Neural cell (in vitro differentiated cells): ENCODE results near the gene BAG5. TPM values are rescaled to one million over a fixed set of nuclear protein-coding genes. Genes with fewer than 3 reads are reported as not detected.

Source experiments
- H2AFZ ChIP-seq: fragments of 200-600, 300-800 bp; sonication (generic), shearing (Covaris generic); 2 replicates; pipeline ENCODE4 v1.6.0; 2014; ENCODE audit warnings: low read depth, mild to moderate bottlenecking, antibody characterized with exemption, low read length, moderate library complexity
- H3F3A ChIP-seq: fragments of 200-600 bp; shearing (Covaris generic); 2 replicates; pipeline ENCODE4 v1.6.1; 2016; ENCODE audit warnings: mild to moderate bottlenecking, moderate library complexity, mixed read lengths, antibody characterized with exemption, low read length; ENCODE audit not compliant: insufficient read depth, poor library complexity, severe bottlenecking
- H3K27ac ChIP-seq: fragments of 200-600, 300-800 bp; sonication (generic), shearing (Covaris generic); 2 replicates; pipeline ENCODE4 v1.5.1; 2014; ENCODE audit warnings: mild to moderate bottlenecking, low read length, moderate library complexity
- H3K27me3 ChIP-seq: fragments of 300-800, 200-600 bp; sonication (generic), shearing (Covaris generic); 2 replicates; pipeline ENCODE4 v1.6.0; 2014; ENCODE audit warnings: mild to moderate bottlenecking, low read depth, low read length, moderate library complexity; ENCODE audit not compliant: insufficient read depth
- H3K36me3 ChIP-seq: fragments of 300-800, 200-600 bp; sonication (generic), shearing (Covaris generic); 2 replicates; pipeline ENCODE4 v1.5.1; 2014; ENCODE audit warnings: mild to moderate bottlenecking, antibody characterized with exemption, low read length, moderate library complexity; ENCODE audit not compliant: insufficient read depth
- H3K4me2 ChIP-seq: fragments of 300-800, 200-600 bp; sonication (generic), shearing (Covaris generic); 2 replicates; pipeline ENCODE4 v1.6.0; 2014; ENCODE audit warnings: mild to moderate bottlenecking, low read length
- H3K4me3 ChIP-seq: fragments of 300-800, 200-600 bp; sonication (generic), shearing (Covaris generic); 2 replicates; pipeline ENCODE4 v1.5.1; 2014; ENCODE audit warnings: mild to moderate bottlenecking, low read length, moderate library complexity
- H3K79me2 ChIP-seq: fragments of 200-600 bp; shearing (Covaris generic); replicated peaks from 2 replicates; pipeline ENCODE4 v1.6.0; 2014; ENCODE audit warnings: mild to moderate bottlenecking, low read length, moderate library complexity; ENCODE audit not compliant: insufficient read depth
- H3K9ac ChIP-seq: fragments of 300-800, 200-600 bp; sonication (generic), shearing (Covaris generic); 2 replicates; pipeline ENCODE4 v1.6.1; 2016; ENCODE audit warnings: mild to moderate bottlenecking, low read length, mixed read lengths
- H3K9me2 ChIP-seq: fragments of 200-600 bp; shearing (Covaris generic); 2 replicates; pipeline ENCODE4 v1.6.1; 2016; ENCODE audit warnings: mild to moderate bottlenecking, low read length, mixed read lengths; ENCODE audit not compliant: insufficient read depth
- H3K9me3 ChIP-seq: fragments of 200-600, 300-800 bp; sonication (generic), shearing (Covaris generic); 2 replicates; pipeline ENCODE4 v1.6.1; 2016; ENCODE audit warnings: mild to moderate bottlenecking, mixed run types, low read length, moderate library complexity, mixed read lengths
- H4K20me1 ChIP-seq: fragments of 200-600 bp; shearing (Covaris generic); 2 replicates; pipeline ENCODE4 v1.6.1; 2016; ENCODE audit warnings: mild to moderate bottlenecking, mixed run types; ENCODE audit not compliant: insufficient read depth
- EP300 ChIP-seq: fragments of 450-650 bp; conservative IDR thresholded peaks from 2 replicates; pipeline ENCODE4 v1.6.1; 2014; ENCODE audit warnings: antibody characterized with exemption, mild to moderate bottlenecking, moderate library complexity; ENCODE audit not compliant: poor library complexity, severe bottlenecking
- EZH2 ChIP-seq: fragments of 200-600, 300-800 bp; shearing (Covaris generic), sonication (generic); IDR thresholded peaks from 2 replicates; pipeline ENCODE4 v1.6.1; 2014; ENCODE audit warnings: antibody characterized with exemption, low read length, borderline replicate concordance, mild to moderate bottlenecking; ENCODE audit not compliant: insufficient read depth, poor library complexity, severe bottlenecking
- MXI1 ChIP-seq: fragments of 450-650 bp; conservative IDR thresholded peaks from 2 replicates; pipeline ENCODE4 v1.6.1; 2014; ENCODE audit warnings: antibody characterized with exemption, mild to moderate bottlenecking; ENCODE audit not compliant: poor library complexity, severe bottlenecking
- POLR2AphosphoS5 ChIP-seq: IDR thresholded peaks from 2 replicates; pipeline ENCODE4 v1.6.1; 2012
- RAD21 ChIP-seq: fragments of 450-650 bp; conservative IDR thresholded peaks from 2 replicates; pipeline ENCODE4 v1.6.1; 2014; ENCODE audit warnings: antibody characterized with exemption, mild to moderate bottlenecking, moderate library complexity
- SMC3 ChIP-seq: fragments of 450-650 bp; conservative IDR thresholded peaks from 2 replicates; pipeline ENCODE4 v1.6.1; 2014; ENCODE audit warnings: antibody characterized with exemption, mild to moderate bottlenecking, moderate library complexity; ENCODE audit not compliant: poor library complexity
- TAF1 ChIP-seq: IDR thresholded peaks from 2 replicates; pipeline ENCODE4 v1.6.1; 2012; ENCODE audit warnings: low read depth
- polyA plus RNA-seq: library from polyadenylated mRNA; depleted of rRNA; stranded (reverse); fragments of >200 nt; gene quantifications from 2 replicates; pipeline ENCODE4 v1.2.3, GENCODE V29; 2014
- TF ChIP-seq, protein P1 (sequence below): fragments of 450-650 bp; IDR thresholded peaks from 2 replicates; pipeline ENCODE4 v1.5.1; 2014; ENCODE audit warnings: antibody characterized with exemption, mild to moderate bottlenecking, moderate library complexity; ENCODE audit not compliant: poor library complexity, severe bottlenecking
- TF ChIP-seq, protein P2 (sequence below): IDR thresholded peaks from 2 replicates; pipeline ENCODE4 v1.6.1; 2012; ENCODE audit warnings: borderline replicate concordance

The BAG5 gene
- polyA plus RNA-seq, 1 donor from 2014 or later, result 25.5 TPM

DNA sequence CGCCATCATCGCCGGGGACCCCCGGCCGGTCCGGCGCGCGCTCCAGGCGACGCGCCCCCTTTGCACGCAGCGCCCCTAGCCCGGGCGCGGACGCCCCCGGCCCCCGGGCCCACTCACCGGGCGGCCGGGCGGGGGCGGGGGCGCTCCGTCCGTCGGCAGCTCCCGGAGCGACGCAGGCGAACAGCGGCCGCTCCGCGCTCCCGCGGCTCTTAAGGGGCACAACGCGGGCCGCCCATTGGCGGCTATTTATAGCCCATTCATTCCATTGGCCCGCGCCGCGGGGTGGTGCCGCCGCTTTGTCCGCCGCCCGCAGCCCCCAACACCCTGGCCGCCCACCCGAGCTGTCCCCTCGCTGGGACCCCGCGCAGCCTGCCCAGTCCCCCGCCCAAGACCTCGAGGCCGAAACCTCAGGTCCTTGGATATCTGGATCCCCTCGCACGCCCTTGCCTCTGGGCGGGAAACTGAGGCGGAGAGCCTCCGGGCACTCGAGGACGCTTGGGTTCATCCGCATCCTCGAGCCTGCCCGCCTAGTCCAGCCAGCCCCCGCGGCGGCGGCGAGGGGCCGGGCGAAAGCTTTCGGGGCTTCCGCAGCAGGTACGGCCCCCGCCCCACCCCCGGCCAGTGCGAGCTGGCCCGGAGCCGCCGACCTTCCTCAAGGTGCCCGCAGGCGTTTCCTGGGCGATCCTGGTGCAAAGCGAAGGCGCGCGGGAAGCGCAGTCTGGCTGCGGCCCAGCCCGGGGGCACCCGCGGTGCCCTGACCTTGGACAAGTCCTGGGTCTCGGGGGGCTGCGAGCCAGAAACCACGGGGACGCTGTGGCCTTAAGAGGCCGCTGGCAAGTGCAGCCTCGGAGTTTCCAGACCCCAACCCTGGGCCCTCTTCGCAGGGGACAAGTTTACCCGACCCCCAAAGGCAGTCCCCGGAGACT, 39.5 kb downstream of the BAG5 start, which contains the start of gene CKB:
CKB (minus strand) TSS at position 182 of the 926 bp plus-strand sequence. CDS start 337 bp downstream, outside the sequence.
- peak within 1 kb of the TSS; percentile 91 for H3K4me3 ChIP-seq
- H3K9me2 ChIP-seq, result no peaks in the 10 kb centered on the region
- H2AFZ ChIP-seq, result peak within 1 kb of the TSS; percentile 33
- no peaks in the 10 kb centered on the region for H3F3A ChIP-seq
- peak within 1 kb of the TSS; percentile 97 for H3K9ac ChIP-seq
- peaks cover 19% of the 10 kb centered on the region for H4K20me1 ChIP-seq
- peaks cover 7% of the 10 kb centered on the region for H3K36me3 ChIP-seq
- H3K4me2 ChIP-seq, result peak within 1 kb of the TSS; percentile 68
- TF ChIP-seq EP300, result peak; percentile 40
- TF ChIP-seq RAD21, result no peak
- TF ChIP-seq MXI1, result no peak
- TF ChIP-seq, protein P1, sequence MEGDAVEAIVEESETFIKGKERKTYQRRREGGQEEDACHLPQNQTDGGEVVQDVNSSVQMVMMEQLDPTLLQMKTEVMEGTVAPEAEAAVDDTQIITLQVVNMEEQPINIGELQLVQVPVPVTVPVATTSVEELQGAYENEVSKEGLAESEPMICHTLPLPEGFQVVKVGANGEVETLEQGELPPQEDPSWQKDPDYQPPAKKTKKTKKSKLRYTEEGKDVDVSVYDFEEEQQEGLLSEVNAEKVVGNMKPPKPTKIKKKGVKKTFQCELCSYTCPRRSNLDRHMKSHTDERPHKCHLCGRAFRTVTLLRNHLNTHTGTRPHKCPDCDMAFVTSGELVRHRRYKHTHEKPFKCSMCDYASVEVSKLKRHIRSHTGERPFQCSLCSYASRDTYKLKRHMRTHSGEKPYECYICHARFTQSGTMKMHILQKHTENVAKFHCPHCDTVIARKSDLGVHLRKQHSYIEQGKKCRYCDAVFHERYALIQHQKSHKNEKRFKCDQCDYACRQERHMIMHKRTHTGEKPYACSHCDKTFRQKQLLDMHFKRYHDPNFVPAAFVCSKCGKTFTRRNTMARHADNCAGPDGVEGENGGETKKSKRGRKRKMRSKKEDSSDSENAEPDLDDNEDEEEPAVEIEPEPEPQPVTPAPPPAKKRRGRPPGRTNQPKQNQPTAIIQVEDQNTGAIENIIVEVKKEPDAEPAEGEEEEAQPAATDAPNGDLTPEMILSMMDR, result no peak
- TF ChIP-seq EZH2, result no peak
- peak; percentile 95 for TF ChIP-seq TAF1
- TF ChIP-seq, protein P2, sequence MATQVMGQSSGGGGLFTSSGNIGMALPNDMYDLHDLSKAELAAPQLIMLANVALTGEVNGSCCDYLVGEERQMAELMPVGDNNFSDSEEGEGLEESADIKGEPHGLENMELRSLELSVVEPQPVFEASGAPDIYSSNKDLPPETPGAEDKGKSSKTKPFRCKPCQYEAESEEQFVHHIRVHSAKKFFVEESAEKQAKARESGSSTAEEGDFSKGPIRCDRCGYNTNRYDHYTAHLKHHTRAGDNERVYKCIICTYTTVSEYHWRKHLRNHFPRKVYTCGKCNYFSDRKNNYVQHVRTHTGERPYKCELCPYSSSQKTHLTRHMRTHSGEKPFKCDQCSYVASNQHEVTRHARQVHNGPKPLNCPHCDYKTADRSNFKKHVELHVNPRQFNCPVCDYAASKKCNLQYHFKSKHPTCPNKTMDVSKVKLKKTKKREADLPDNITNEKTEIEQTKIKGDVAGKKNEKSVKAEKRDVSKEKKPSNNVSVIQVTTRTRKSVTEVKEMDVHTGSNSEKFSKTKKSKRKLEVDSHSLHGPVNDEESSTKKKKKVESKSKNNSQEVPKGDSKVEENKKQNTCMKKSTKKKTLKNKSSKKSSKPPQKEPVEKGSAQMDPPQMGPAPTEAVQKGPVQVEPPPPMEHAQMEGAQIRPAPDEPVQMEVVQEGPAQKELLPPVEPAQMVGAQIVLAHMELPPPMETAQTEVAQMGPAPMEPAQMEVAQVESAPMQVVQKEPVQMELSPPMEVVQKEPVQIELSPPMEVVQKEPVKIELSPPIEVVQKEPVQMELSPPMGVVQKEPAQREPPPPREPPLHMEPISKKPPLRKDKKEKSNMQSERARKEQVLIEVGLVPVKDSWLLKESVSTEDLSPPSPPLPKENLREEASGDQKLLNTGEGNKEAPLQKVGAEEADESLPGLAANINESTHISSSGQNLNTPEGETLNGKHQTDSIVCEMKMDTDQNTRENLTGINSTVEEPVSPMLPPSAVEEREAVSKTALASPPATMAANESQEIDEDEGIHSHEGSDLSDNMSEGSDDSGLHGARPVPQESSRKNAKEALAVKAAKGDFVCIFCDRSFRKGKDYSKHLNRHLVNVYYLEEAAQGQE, result peak; percentile 86
- peak; percentile 93 for TF ChIP-seq POLR2AphosphoS5
- no peak for TF ChIP-seq SMC3
- H3K9me3 ChIP-seq, result no peaks in the 10 kb centered on the region
- no peaks in the 10 kb centered on the region for H3K27me3 ChIP-seq
- peaks cover 17% of the 10 kb centered on the region for H3K79me2 ChIP-seq
- H3K27ac ChIP-seq, result peak within 1 kb of the TSS; percentile 90

DNA sequence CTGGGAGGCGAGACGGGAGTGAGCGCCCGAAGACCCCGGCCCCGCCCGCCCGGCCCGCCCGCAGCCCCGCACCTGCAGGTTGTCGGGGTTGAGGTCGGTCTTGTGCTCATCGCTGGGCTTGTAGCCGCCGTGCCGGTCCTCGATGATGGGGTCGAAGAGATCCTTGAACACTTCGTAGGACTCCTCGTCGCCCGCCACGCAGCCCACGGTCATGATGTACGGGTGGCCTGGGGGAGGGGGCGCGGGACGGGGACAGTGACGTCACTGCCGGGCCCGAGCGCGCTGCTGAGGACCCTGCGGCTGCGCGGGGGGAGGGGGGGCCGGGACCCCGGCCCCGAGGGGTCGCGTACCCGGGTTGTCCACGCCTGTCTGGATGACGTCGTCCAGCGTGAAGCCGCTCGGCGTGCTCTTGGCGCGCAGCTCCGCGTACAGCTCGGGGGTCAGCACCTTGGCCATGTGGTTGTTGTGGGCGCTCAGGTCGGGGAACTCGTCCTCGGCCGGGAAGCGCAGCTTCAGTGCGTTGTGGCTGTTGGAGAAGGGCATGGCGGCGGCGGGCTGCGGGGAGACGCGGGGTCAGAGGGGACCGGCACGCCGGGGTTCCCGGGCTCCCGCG, 40.4 kb downstream of the BAG5 start:
- H2AFZ ChIP-seq, result no peak overlapping the region
- no peaks in the 10 kb centered on the region for H3F3A ChIP-seq
- peak overlapping the region; percentile 91 for H3K4me3 ChIP-seq
- peak overlapping the region; percentile 97 for H3K9ac ChIP-seq
- peaks cover 7% of the 10 kb centered on the region for H3K36me3 ChIP-seq
- H3K27me3 ChIP-seq, result no peaks in the 10 kb centered on the region
- peak; percentile 20 for TF ChIP-seq EP300
- peak; percentile 81 for TF ChIP-seq MXI1
- peak; percentile 78 for TF ChIP-seq POLR2AphosphoS5
- no peak for TF ChIP-seq RAD21
- TF ChIP-seq TAF1, result peak; percentile 32
- TF ChIP-seq, protein P2, result peak; percentile 52
- TF ChIP-seq SMC3, result no peak
- TF ChIP-seq EZH2, result no peak
- TF ChIP-seq, protein P1, result no peak
- peaks cover 16% of the 10 kb centered on the region for H3K79me2 ChIP-seq
- H3K27ac ChIP-seq, result peak overlapping the region; percentile 90
- H3K9me2 ChIP-seq, result no peaks in the 10 kb centered on the region
- no peak overlapping the region for H3K4me2 ChIP-seq
- peaks cover 19% of the 10 kb centered on the region for H4K20me1 ChIP-seq
- H3K9me3 ChIP-seq, result no peaks in the 10 kb centered on the region
